ENCODE results near the gene SGPL1. TPM values are rescaled to one million over a fixed set of nuclear protein-coding genes. Genes with fewer than 3 reads are reported as not detected.

The SGPL1 gene
- total RNA-seq, 1 experiment from 2014 or later = 69.4 TPM

- no peak for ATAC-seq
- no peak for DNase-seq (ENCODE audit: low read depth, low spot score)
- ChIA-PET RAD21 (ENCODE audit: low non-redundant PET in 1 of 2, low total read pairs in 2 of 2, uncharacterized antibody in 2 of 2, unreplicated experiment in 2 of 2) (no interaction called here), POLR2A (no interaction called here), CTCF (no interaction called here)
- H3K27ac ChIP-seq (ENCODE audit: low read depth, low read length) = no peak overlapping the region
- H3K4me3 ChIP-seq (replicated peaks in 1 of 2; ENCODE audit: low read depth in 1 of 2, low read length in 2 of 2) = no peak overlapping the region
- no peak overlapping the region for H3K9ac ChIP-seq (ENCODE audit: low read length)
- no peak for TF ChIP-seq ELF1 (IDR thresholded peaks at IDR 0.05; ENCODE audit: borderline replicate concordance, low read depth)
- no peak for TF ChIP-seq FOSL1 (IDR thresholded peaks at IDR 0.05; ENCODE audit: low read depth)
- TF ChIP-seq CBX3 (IDR thresholded peaks at IDR 0.05; ENCODE audit: low read depth) = no peak
- no peak for TF ChIP-seq JUND (IDR thresholded peaks at IDR 0.05)
- TF ChIP-seq EGR1 (IDR thresholded peaks at IDR 0.05; ENCODE audit: low read depth) = no peak
- H3K79me2 ChIP-seq (ENCODE audit: insufficient read depth, low read length) = no peaks in the 10 kb centered on the region
- BruUV-seq (replicated peaks) = no TSS peak
- intact Hi-C loops (cut with micrococcal nuclease) = no loop called here
- peaks cover 0 to 27% of the 10 kb centered on the region in 2 experiments; a peak in 2 of 4 replicates for H3K4me1 ChIP-seq (ENCODE audit: control insufficient read depth in 1 of 2, insufficient read depth in 2 of 2, low read length in 2 of 2)
- H3K36me3 ChIP-seq (ENCODE audit: control insufficient read depth in 1 of 2, insufficient read depth in 2 of 2, low read length in 2 of 2) = no peaks in the 10 kb centered on the region
- H2AFZ ChIP-seq (ENCODE audit: low read depth, low read length, poor library complexity, severe bottlenecking) = no peak overlapping the region
- no peaks in the 10 kb centered on the region for H3K27me3 ChIP-seq (ENCODE audit: insufficient read depth, low read length)
- H4K20me1 ChIP-seq (ENCODE audit: insufficient read depth) = no peaks in the 10 kb centered on the region
- no peak overlapping the region for H3K4me2 ChIP-seq (ENCODE audit: low read length)
- no peaks in the 10 kb centered on the region for H3K9me3 ChIP-seq (ENCODE audit: control insufficient read depth in 1 of 2, insufficient read depth in 1 of 2, low read depth in 1 of 2, low read length in 2 of 2)
- no peaks in the 10 kb centered on the region for H3K9me2 ChIP-seq (ENCODE audit: insufficient read depth)
These were observed 36.7 kb upstream of the SGPL1 start for GRCh38 chr10:70779088-70779487.

GRCh38 chr10:70779511-70780369 lies 36.0 kb upstream of the SGPL1 start:
- H3K9me2 ChIP-seq (ENCODE audit: insufficient read depth) = no peaks in the 10 kb centered on the region
- H3K36me3 ChIP-seq (ENCODE audit: control insufficient read depth in 1 of 2, insufficient read depth in 2 of 2, low read length in 2 of 2) = no peaks in the 10 kb centered on the region
- intact Hi-C loops (cut with micrococcal nuclease) = no loop called here
- RAD21 ChIA-PET (ENCODE audit: low non-redundant PET in 1 of 2, low total read pairs in 2 of 2, uncharacterized antibody in 2 of 2, unreplicated experiment in 2 of 2) = no interaction called here
- H3K4me2 ChIP-seq (ENCODE audit: low read length) = no peak overlapping the region
- H4K20me1 ChIP-seq (ENCODE audit: insufficient read depth) = no peaks in the 10 kb centered on the region
- H2AFZ ChIP-seq (ENCODE audit: low read depth, low read length, poor library complexity, severe bottlenecking) = no peak overlapping the region
- no peak overlapping the region for H3K4me3 ChIP-seq (replicated peaks in 1 of 2; ENCODE audit: low read depth in 1 of 2, low read length in 2 of 2)
- ATAC-seq = no peak
- DNase-seq (ENCODE audit: low read depth, low spot score) = no peak
- H3K27ac ChIP-seq (ENCODE audit: low read depth, low read length) = no peak overlapping the region
- H3K9me3 ChIP-seq (ENCODE audit: control insufficient read depth in 1 of 2, insufficient read depth in 1 of 2, low read depth in 1 of 2, low read length in 2 of 2) = no peaks in the 10 kb centered on the region
- TF ChIP-seq EGR1 (IDR thresholded peaks at IDR 0.05; ENCODE audit: low read depth) (no peak), ATF3 (IDR thresholded peaks at IDR 0.05) (no peak), FOSL1 (IDR thresholded peaks at IDR 0.05; ENCODE audit: low read depth) (no peak), TCF7L2 (IDR thresholded peaks at IDR 0.05; ENCODE audit: borderline replicate concordance, extremely low read depth, insufficient read depth, insufficient read length) (no peak), ZBTB33 (IDR thresholded peaks at IDR 0.05; ENCODE audit: extremely low read depth, insufficient replicate concordance, low read length) (no peak)
- H3K9ac ChIP-seq (ENCODE audit: low read length) = no peak overlapping the region
- peaks cover 0 to 30% of the 10 kb centered on the region in 2 experiments; a peak in 2 of 4 replicates for H3K4me1 ChIP-seq (ENCODE audit: control insufficient read depth in 1 of 2, insufficient read depth in 2 of 2, low read length in 2 of 2)
- POLR2A ChIA-PET = no interaction called here
- no peaks in the 10 kb centered on the region for H3K27me3 ChIP-seq (ENCODE audit: insufficient read depth, low read length)
- no TSS peak for BruUV-seq (replicated peaks)
- CTCF ChIA-PET = no interaction called here
- no peaks in the 10 kb centered on the region for H3K79me2 ChIP-seq (ENCODE audit: insufficient read depth, low read length)

All from HCT116 (cell line).